AG09309 (cell line): ENCODE measurements around the gene SULT1C3.

Experiments
- DNase-seq: peaks from one replicate; pipeline ENCODE4 v3.0.0-alpha.2; 2010; ENCODE audit warnings: low read depth
- H3K4me3 ChIP-seq: 2 replicates; pipeline ENCODE4 v1.5.1; 2011; ENCODE audit warnings: mild to moderate bottlenecking, low read depth, low read length, moderate library complexity; ENCODE audit not compliant: control insufficient read depth
- TF ChIP-seq, protein P1 (sequence below): IDR thresholded peaks from 2 replicates; pipeline ENCODE4 v1.5.1; 2011; ENCODE audit warnings: mild to moderate bottlenecking, low read depth, low read length, inconsistent platforms; ENCODE audit not compliant: insufficient read depth, control insufficient read depth; ENCODE audit errors: missing control alignments

The SULT1C3 gene

DNA sequence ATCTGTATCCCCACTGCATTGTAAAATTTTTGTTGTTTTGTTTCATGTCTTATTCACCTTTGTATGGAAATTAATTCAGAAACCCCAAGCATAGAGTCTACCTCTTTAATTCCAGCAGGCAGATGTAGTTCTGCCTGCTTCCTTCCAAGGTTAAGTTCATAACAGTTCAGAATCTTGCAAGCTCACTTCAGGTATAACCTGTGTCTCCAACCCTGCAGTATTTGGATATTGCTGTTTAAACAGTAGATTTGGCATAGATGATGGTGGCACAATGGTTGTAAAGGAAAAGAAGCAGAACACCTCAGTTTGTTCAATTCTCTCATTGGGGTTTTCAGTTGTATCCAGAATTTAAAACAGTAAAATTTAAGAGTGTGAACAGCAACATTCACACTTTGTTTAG lies 70.1 kb downstream of the SULT1C3 start:
- DNase-seq: no peak
- TF ChIP-seq, protein P1, sequence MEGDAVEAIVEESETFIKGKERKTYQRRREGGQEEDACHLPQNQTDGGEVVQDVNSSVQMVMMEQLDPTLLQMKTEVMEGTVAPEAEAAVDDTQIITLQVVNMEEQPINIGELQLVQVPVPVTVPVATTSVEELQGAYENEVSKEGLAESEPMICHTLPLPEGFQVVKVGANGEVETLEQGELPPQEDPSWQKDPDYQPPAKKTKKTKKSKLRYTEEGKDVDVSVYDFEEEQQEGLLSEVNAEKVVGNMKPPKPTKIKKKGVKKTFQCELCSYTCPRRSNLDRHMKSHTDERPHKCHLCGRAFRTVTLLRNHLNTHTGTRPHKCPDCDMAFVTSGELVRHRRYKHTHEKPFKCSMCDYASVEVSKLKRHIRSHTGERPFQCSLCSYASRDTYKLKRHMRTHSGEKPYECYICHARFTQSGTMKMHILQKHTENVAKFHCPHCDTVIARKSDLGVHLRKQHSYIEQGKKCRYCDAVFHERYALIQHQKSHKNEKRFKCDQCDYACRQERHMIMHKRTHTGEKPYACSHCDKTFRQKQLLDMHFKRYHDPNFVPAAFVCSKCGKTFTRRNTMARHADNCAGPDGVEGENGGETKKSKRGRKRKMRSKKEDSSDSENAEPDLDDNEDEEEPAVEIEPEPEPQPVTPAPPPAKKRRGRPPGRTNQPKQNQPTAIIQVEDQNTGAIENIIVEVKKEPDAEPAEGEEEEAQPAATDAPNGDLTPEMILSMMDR: no peak
- H3K4me3 ChIP-seq: no peak overlapping the region
